Stimulated activated CD4-positive, alpha-beta T cell treated with anti-CD3 and anti-CD28 coated beads, Interleukin-12 subunit alpha, Interleukin-12 subunit beta, amount 100 ng/mL, for 4 hours (primary cell): ENCODE results near the gene DHRS7.
"Not testable (repeated sequence)": the region's sequence is repeated elsewhere in the genome, so short reads cannot be mapped to it uniquely, and the experiment has no call there.

Experiments used
- DNase-seq: peaks from one replicate; pipeline ENCODE4 v3.0.0-alpha.2; 2020

Gene DHRS7

GRCh38 chr14:60125918-60126317, 39.3 kb downstream of the DHRS7 start:
- no peak for DNase-seq

GRCh38 chr14:60116181-60116580, 49.0 kb downstream of the DHRS7 start:
- no peak for DNase-seq

- DNase-seq, result no peak
Measured at GRCh38 chr14:60114881-60115280, 50.3 kb downstream of the DHRS7 start.

GRCh38 chr14:60111732-60112131, 53.5 kb downstream of the DHRS7 start:
- no peak for DNase-seq

GRCh38 chr14:60107477-60107876, 57.7 kb downstream of the DHRS7 start:
- no peak for DNase-seq

- DNase-seq, result no peak
Measured at GRCh38 chr14:60106339-60106738, 58.9 kb downstream of the DHRS7 start.

GRCh38 chr14:60102389-60102788, 62.8 kb downstream of the DHRS7 start:
- DNase-seq, result no peak

- no peak for DNase-seq
Measured at GRCh38 chr14:60101786-60102185, 63.4 kb downstream of the DHRS7 start.

GRCh38 chr14:60099855-60100254, 65.3 kb downstream of the DHRS7 start:
- DNase-seq, result not testable (repeated sequence)

GRCh38 chr14:60097974-60098373, 67.2 kb downstream of the DHRS7 start:
- no peak for DNase-seq

- DNase-seq, result no peak
Measured at GRCh38 chr14:60095781-60096450, 69.3 kb downstream of the DHRS7 start.

GRCh38 chr14:60095231-60095630, 70.0 kb downstream of the DHRS7 start:
- DNase-seq, result no peak

- no peak for DNase-seq
Measured at GRCh38 chr14:60094306-60094897, 70.8 kb downstream of the DHRS7 start.
